NCI-H2081 (cell line): ENCODE data around the gene STRA8.

Experiments
- DNase-seq, 2 experiments: peaks; one replicate each; lab custom pipeline; 2025; lab: John Stamatoyannopoulos, UW

The STRA8 gene, protein sequence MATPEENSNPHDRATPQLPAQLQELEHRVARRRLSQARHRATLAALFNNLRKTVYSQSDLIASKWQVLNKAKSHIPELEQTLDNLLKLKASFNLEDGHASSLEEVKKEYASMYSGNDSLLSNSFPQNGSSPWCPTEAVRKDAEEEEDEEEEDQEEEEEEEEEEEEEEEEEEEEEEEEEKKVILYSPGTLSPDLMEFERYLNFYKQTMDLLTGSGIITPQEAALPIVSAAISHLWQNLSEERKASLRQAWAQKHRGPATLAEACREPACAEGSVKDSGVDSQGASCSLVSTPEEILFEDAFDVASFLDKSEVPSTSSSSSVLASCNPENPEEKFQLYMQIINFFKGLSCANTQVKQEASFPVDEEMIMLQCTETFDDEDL

DNA sequence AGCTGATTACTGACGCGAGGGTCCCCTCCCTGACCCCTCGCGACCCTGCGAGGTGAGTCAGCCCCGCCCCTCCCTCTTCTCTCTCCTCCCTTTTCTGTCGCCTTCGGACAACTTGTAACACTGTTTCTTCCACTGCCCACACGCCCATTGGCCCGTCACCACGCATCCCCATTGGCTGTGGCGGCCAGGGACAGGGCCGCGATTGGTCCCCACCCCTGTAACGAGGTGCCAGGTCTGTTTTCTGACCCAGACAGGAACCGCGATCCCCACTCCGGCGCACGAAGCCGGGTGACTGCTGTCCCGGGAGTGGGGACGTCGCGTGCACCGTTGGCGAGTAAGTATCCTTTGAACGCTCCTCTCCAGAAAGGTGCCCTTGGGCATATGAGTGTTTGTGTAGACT, at the start of gene STRA8:
Gene STRA8, plus strand, starts transcription at position 269 of the 400 bp plus-strand sequence. CDS start 6,687 bp downstream, outside the sequence.
- DNase-seq, result no peak

DNA sequence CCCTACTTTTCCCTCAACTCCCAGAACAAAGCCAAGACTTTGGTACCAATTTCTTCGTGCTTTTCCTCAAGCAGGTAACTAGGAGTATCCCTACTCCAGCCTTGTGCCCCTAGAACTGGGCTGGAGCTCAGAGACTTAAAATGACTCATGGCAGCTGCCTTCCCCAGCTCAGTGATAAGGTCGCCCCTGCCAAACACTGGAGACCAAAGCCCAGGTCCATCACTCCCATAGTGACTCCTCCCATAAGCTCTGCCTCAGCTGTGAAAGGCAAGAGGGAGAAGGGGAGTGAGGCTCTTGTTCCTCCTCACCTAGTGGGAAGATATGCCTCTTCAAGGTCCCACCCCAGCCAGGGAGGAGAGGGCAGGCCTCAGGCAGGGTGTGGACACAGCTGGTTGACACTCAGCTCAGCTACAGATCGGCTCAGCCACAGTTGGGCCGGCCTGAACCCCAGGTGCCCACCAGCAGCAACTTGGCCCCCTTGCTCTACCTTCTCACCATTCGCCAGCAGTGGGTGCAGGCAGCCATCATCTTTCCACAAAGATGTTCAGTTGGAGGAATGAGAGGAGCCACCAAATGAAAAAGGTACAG, 49.3 kb upstream of the STRA8 start:
- DNase-seq, result no peak

DNA sequence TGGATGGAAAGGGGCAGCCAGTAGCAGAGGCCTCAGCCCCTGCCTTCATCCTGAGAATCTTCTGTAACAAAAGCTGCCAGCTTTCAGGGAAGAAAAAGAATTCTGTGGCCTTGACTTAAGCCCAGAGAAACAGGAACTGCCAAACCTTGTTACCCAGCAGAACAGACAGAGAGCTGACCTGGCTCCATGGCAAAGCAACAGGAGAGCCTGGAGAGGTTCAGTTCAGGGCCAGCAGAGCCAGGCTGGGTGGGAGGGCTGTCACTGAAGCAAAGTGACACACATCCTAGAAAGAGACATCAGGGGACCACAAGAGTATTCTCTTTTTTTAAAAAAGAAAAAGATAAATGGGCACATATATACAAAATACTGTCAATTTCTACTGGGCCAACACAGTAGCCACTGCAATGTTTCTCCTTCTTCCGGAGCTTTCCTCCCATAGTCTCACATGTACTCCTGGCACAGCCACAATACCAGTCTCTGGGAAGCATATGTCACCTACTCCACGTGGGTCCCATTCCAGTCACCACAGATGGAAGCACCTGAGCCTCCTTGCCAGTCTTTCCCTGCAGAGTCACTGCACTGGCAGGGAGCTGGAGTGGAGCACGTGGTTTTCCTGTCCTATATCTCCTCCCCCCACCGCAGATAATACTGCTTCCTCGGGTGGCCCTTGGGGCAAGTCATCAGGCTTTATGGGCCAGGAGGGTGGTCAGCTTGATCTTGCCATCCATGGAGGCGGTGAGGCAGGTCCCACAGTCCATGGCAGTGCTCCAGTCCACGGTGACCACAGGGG, 48.0 kb upstream of the STRA8 start:
- no peak for DNase-seq

DNA sequence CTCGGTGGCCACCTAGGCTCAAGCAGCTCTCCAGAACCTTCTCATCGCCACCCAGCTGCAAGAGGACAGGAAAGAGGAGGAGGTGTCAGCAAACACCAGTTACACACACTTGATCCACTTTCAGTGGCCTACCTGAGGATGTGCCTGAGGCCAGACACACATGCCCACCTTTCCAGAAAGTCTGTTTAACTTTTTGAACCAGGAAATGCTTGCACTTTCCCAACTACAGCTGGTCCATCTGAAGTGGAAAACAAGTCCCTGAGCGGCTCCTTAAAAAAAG, 47.4 kb upstream of the STRA8 start:
- no peak for DNase-seq

DNA sequence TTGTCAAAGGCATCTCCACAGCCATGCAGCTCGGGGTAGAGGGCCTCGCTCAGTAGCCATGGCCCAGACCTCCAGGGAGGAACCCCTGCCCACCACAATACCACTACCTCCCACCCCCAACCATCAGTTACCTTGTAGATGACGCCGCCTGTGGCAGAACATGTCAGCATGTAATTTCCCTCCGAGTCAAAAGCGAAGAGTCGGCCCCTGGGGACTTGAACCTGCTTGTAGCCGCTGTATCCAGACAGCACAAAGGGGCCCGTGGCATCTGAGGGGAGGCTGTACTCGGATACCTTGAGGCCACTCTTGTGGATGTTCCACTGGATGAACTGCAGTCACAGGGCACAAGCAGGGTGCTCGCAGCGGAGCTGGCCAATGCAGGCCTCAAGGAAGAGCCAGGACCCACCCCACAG, 46.8 kb upstream of the STRA8 start:
- DNase-seq, result no peak

DNA sequence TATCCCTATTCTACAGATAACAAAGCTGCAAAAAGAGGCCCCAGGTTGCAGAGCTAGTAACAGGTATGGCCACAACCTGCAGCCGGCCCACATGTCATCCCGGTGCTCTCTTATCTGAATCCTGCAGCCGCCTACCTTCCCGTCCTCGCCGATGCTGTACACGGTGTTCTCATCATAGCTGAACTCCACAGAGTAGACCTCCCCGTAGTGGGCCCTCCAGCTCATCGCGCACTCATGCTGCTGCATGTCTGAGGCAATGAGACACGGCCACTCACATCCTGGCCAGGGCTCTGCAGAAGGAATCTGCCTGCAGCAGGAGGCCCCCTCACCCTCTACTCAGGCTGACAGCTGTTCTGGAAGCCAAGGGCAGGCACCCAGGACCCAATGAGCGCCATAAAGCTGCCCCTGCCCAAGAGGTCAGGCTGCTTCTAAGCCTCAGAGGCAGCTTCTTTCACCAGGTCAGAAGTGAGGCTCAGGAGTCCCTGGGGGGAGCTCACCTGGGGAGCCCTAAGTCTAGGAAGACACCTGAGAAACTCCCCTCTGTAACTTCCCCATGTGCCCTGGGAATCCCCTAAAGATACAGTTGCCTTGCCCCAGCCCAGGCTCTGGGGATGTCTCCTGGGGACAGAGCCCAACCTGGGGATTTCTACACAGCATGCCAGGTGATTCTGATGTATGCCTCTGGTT, 45.2 kb upstream of the STRA8 start:
- no peak for DNase-seq

DNA sequence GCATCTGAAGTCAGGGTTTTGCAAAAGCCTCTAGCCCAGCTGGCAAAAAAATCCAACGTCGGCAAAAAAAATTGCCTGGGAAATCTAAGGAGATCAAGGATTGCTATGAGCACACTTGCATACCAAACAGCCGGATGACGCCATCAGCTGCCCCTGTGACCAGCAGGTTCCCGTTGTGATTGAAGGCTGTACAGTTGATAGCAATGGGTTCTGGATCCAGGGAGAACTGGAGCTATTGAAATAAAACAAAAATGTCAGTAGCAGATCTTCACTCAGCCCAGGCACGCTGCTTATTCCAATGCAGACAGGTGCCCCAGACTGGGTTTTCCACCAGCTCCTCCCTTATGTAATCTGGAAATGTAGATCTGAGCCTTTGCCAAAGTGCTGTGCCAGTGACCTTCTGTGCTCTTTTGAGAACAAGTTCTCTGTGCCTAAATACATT, 44.4 kb upstream of the STRA8 start:
- no peak for DNase-seq

DNA sequence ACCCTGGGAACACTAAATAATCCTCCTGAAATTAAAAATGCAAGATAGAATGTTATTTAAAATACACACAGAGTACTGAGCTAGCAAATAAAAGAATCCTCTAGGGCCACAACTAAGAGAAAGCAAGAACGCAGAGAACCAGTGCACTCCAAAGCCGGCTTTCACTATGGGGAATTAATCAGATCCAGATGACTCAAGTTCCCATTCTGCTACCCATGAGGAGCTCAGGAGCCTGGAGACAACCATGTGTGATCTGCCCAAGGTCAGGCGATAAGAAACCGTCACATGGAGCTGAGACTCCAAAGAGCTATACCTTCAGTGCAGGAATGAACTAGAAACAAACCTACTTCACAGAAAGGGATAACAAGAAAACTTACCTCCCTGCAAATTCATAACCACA, 43.7 kb upstream of the STRA8 start:
- DNase-seq, result no peak

DNA sequence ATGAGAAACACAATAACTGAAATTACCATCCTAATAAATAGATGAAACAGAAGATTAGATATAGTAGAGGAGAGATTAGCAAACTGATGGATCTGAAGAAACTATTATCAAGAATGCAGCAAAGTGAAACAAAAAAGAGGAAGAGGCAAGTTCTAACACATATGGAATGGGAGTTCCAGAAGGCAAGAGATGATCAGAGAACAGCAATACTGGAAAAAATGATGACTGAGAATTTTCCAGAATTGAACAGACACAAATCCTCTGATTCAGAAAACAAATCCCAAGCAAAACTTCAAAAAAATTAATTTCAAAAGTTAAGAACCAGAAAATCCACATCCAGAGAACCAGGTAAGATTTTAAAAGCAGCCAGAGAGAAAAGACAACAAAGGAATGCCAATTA, 42.9 kb upstream of the STRA8 start:
- DNase-seq, result no peak

DNA sequence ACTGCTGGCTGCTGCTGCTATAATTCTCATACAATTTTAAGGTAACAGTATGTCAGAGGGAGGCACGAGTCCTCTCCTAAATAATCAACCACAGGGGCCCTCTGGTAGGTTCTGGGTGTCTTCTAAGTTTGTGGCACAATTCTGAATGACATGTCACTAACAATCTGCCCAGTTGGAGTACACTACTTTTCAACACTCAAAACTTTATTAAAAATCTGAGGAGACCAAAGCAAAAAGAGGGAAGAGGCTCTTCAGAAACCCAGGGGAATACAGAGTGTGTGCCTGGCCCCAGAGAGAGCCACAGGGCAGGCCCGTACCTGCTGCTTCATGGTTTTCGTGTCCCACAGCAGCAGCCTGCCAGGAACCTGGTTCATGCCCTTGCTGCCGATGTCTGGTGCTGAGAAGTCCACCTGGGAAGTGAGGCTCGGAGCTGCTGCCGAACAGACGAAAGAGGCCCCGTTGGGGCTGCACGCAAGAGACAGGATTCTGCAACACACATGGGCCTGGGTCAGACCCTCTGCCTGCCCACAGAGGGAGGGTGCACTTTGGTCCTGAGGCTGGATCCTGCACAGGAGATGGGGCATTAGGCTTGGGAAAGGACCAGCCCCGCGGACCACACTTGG, 40.6 kb upstream of the STRA8 start:
- no peak for DNase-seq

DNA sequence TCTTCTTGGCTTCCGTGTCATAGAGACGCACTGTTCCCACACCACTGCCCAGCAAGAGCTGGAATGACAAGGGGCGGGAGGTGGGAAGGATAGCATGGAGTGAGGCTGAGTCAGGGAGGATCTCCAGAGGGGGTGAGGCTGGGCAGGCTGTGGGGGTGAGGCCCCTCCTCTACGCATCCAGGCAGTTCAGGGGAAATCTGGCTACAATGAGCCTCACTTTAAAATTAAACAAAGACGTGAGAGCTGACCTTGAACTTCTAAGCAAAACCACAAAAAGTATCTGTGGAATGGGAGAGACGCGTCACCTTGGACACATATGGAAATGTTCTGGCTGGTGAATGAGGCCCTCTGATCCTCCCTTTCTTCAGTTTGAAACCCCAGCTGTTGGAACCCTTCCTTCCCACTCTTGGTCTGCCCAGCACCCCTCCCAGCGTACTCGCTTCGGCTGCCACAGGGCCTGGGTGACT, 40.0 kb upstream of the STRA8 start:
- DNase-seq, result no peak

DNA sequence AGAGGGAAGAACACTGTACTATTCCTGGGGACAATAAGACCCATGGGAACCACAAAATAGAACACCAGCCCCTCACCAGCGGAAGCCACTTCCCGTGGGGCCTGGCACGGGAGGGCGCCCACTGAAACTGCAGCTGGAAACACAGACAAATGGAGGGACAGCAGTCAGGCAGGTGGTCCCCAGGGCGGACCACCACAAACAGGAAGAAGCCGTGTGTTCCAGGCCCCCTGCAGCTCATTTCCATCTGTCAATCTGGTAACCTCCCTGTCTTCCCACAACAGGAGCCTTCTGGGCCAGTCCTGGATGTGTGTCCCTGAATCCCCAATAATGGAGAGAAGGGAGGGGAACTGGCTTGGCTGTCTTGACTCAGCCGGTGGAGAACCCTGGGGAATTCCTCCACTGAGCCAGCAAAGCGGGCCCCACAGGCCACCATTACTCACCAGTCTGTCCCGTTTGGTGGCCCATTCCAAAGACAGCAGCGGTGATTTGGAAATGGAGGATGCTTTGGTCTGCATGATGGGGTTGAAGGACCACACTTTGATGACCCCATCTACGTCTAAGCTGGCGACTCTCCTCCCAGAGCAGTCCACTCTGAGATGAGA, 39.0 kb upstream of the STRA8 start:
- DNase-seq, result no peak

DNA sequence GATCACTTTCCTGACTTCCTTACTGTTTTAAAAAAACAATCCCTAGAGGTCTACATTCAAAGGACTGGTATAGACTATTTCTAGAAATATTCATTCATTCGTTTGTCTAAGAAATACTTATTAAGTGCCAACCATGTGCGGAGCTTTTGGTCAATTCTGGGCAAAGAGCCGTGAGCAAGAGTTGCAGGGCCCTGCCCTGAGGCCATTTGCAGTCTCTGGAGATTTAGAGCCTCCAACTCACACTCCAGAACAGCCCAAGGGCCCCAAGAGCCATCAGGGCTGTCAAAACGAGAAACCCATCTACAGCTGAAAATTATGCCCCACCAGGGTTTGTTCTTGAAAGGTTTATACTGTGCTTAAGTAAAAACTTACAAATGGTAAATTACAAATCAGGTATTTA, 38.5 kb upstream of the STRA8 start:
- no peak for DNase-seq

DNA sequence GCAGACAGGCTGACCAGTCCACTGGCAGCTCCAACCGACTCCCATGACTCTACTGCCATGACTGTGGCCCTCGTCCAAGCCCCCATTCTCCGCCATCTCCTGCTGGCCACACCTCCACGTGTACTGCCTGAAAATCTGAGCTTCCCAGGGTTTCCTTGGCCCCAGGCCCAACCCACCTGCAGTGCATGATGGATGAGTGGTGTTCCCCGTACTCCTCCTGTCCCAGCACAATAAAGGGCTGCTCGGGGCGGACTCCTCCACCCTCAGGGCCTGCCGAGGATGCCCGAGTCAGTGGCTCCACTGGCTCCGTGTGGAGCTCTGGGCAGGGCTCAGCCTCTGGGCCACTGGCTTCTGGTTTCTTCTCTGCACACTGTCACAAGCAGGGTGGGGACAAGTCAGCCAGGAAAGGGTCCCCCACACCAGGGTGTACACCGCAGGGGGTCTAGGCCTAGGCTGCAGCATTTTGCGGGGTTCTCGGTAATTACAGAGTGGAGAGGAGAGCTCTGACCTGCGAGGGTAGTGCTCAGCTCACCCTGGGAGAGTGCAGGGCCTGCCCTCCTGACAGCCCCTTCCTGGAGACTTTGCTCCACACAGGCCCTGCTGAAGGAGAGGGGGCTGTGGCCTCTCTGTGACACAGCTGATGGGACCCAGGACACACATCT, 37.5 kb upstream of the STRA8 start:
- DNase-seq, result peak in 1 of 2 experiments; percentile 10

DNA sequence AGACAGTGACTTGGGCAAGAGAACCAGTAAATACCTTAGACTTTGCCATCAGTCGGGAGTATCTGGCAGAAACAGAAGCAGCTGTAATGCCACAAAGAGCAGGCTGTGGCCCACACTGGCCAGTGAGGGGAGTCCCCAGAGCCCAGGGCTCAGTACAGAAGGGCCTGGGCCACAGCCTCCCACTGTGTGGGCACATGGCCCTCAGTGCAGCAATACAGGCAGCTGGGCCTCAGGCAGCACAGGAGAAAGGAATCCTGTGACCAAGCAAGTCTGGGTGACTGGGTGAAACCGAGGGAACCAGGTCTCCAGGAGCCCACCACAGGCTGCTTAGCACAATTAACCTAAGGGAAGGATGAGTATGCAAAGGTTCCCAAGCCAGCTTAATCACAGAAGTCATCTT, 36.3 kb upstream of the STRA8 start:
- DNase-seq, result no peak

DNA sequence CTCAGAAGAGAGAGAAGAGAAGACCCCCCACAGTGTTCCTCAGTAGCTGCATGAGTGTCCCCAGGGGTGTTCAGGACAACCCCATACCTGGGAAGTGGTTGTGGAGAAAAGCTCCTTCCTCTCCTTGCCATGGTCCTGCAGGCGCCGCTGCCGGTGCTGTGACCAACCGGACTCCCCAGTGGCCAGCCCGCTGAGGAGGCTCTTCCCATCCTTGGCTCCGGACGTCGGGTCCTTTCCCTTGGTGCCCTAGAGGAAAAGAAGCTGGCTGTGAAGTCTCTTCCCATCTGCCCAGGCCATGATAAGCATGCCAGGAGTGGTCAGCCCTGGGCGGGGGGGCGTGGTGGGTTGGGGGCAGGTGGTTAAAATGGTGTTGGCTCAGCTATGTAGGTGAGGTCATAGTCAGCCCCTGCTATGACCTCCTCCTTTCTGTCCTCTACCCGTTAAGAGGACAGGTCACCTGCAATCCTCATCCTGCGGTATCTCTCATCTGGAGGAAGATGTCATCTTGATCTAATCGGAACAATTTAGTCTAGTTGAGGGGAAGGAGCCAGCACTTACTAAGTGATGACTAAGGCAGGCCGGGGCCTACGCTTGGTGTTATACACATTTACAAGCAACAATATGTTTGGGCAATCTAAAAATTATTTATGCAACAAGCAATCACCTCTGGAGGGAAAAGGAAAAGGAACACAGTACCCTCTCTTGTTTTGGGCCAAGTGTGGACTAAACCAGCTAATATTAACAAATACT, 35.6 kb upstream of the STRA8 start:
- DNase-seq, result no peak

DNA sequence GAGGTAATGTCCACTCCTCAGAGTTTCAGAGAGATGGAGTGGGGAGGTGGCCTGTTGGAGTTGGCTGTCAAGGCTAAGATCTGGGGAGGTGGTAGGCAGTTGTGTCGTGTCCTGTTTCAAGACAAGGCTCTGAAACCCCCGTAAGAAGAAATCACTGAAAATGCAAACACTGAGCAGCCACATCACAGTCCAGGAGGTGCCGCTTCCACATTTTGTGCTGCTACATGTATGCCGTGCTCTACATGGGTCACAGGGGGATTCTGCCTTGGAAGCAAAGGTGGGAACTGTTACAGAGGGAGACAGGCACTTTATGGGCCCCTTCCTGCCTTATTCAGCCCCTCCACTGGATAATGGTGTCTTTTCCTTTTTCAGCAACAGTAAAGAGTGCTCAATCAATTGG, 34.2 kb upstream of the STRA8 start:
- no peak for DNase-seq

DNA sequence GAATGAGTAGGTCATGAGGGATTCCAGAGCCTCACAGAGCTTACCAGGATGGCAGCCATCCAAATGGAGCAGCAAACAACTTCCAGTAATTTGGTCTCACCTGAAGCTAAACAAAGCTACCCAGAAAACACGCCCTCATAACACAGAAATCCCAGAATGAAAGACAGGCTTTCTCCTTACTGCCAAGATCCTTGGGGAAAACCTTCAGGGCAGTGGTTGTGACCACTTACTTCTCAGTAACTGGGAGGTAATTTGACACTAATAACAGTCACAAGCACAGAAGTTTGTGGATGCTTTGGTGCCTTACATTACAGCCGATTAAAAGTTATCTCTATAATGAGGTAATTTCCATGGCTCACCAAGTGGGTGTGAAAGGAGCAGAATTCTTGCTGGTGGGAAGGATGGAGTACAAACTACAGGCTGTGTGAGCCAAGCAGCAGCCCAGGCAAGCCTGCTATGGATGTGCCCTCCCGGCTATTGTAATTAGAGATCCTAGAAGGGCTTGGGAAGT, 32.8 kb upstream of the STRA8 start:
- DNase-seq, result peak in 1 of 2 experiments; percentile 56

DNA sequence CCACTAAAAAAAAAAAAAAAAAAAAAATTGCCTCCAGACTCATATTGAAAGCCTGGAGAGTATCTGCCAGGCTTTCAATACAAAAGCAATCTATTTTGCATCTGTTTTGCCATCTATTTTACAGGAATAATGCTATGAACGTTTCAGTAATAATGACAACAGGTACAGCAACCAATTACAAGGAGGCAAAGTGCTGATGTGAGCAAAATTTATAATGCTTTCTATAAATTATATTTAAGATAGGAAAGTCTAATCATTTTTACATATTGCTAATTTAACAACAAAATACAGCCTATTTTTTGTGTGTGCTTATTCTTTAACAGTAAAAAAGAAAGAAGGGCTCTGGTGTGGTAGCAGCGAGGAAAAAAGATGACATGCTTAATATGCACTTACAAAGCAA, 32.3 kb upstream of the STRA8 start:
- DNase-seq, result no peak

DNA sequence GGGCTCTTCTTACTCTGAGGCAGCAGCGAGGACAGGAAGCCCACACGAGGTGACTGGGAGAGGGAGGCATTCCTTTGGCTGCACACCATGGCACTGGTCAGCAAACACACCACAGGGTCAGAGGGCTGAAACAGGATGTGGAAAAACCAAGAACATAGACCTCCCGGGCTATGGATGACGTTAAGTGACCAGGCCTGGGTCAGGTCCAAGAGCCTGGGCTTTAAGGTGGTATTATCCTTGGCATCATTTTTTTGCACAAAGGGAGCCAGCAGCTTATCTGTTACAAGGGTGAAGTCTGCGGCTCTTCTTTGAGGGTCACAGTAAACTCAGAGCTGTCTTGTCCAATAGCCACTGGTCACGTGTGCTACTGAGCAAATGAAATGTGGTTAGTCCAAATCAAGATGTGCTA, 29.3 kb upstream of the STRA8 start:
- no peak for DNase-seq
